Measurements from ENCODE around the gene PDE12.
A peak's percentile ranks its signal among the peaks of the same experiment; 100 is the strongest.

- TF ChIP-seq CTCF (IDR thresholded peaks at IDR 0.05) (no peak), POLR2A (IDR thresholded peaks at IDR 0.05) (peak in 1 of 2 donors; percentile 27)
These were observed 1.0 kb downstream of the PDE12 start for GRCh38 chr3:57557085-57557537.

All from adrenal gland (tissue), 5 donors.